Activated CD4-positive, alpha-beta memory T cell treated with anti-CD3 and anti-CD28 coated beads, Interleukin-2, amount 10 ng/mL, durations not matched to agents 7 days and 5 days (primary cell): ENCODE measurements around the gene AKR1E2. TPM values are rescaled to one million over a fixed set of nuclear protein-coding genes. Genes with fewer than 3 reads are reported as not detected.
A peak's percentile ranks its signal among the peaks of the same experiment; 100 is the strongest.

Experiments used
- CTCF ChIA-PET: fragments of 350-600 bp; sonication (Branson Sonifier 250); formaldehyde crosslinking; loops from one replicate; lab custom pipeline; 2021; ENCODE audit warnings: antibody characterized with exemption, inconsistent platforms; lab: Charles Lee
- POLR2A ChIA-PET: fragments of 350-600 bp; sonication (Branson Sonifier 250); formaldehyde crosslinking; loops from one replicate; lab custom pipeline; 2021; ENCODE audit warnings: antibody characterized with exemption; lab: Charles Lee
- DNase-seq: peaks from one replicate; pipeline ENCODE4 v3.0.0-alpha.2; 2020
- H3K27ac Mint-ChIP-seq: one replicate; pipeline ENCODE4 v1.8.0; 2021; ENCODE audit warnings: mild to moderate bottlenecking, mixed read lengths
- H3K27me3 Mint-ChIP-seq: one replicate; pipeline ENCODE4 v1.8.0; 2021; ENCODE audit warnings: mixed read lengths
- H3K36me3 Mint-ChIP-seq: one replicate; pipeline ENCODE4 v1.8.0; 2021; ENCODE audit warnings: low read depth, mixed read lengths
- H3K4me1 Mint-ChIP-seq: one replicate; pipeline ENCODE4 v1.8.0; 2021; ENCODE audit warnings: mixed read lengths
- H3K4me3 Mint-ChIP-seq: one replicate; pipeline ENCODE4 v1.8.0; 2021; ENCODE audit warnings: mild to moderate bottlenecking, mixed read lengths
- H3K9me3 Mint-ChIP-seq: one replicate; pipeline ENCODE4 v1.8.0; 2021; ENCODE audit warnings: mixed read lengths
- total RNA-seq, 2 experiments: library from RNA; stranded (reverse); gene quantifications; one replicate each; pipeline ENCODE4 v1.2.3, GENCODE V29; 2021

AKR1E2 gene
- total RNA-seq, 2 experiments from 2014 or later: 4.0 to 4.8 TPM

DNA sequence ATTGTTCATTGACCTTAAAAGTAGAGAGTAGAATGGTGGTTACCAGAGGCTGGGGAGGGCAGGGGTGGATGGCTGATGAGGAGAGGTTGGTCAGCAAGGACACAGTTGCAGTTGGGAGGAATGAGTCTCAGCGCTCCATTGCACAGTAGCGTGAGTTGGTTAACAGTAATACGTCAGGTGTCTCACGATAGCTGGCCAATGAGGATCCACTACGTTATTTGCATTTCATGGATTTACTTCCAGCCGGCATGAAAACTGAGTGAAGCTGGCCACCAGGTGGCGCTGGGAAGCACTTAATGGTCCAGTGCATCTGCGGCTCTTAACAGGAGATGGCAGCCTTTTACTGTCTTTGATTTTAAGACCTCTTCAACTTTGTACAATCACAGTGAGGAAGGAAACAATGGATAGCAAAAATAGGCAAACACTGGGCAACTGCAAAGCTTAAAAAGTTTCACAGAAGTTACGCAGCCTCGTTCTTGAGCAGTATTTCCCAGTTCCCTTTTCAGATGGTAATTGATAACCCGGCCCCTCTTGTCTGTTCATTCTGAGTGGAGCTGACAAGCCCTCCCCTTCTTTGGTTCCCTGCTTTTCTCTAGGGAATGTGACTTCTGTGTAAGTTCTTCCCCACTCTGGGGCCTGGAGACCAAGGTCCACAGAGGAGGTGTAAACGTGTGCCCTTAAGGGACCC lies 23.7 kb downstream of the AKR1E2 start:
- H3K4me3 Mint-ChIP-seq: peak overlapping the region; percentile 5
- no peak overlapping the region for H3K27ac Mint-ChIP-seq
- peak; percentile 90 for DNase-seq
- H3K9me3 Mint-ChIP-seq: no peaks in the 10 kb centered on the region
- no peaks in the 10 kb centered on the region for H3K36me3 Mint-ChIP-seq
- CTCF ChIA-PET: interaction anchor here (0.6 to 5.5 kb wide), 44 partner anchors 9 to 780 kb away, joined by 3 to 53 read pairs (median 5); partner anchors contain the start of gene AKR1E2
- POLR2A ChIA-PET: interaction anchor here (0.6 to 1.1 kb wide), 6 partner anchors 30 to 779 kb away, joined by 3 read pairs; no protein-coding TSS in a partner anchor
- peaks cover 11% of the 10 kb centered on the region for H3K4me1 Mint-ChIP-seq
- no peaks in the 10 kb centered on the region for H3K27me3 Mint-ChIP-seq

DNA sequence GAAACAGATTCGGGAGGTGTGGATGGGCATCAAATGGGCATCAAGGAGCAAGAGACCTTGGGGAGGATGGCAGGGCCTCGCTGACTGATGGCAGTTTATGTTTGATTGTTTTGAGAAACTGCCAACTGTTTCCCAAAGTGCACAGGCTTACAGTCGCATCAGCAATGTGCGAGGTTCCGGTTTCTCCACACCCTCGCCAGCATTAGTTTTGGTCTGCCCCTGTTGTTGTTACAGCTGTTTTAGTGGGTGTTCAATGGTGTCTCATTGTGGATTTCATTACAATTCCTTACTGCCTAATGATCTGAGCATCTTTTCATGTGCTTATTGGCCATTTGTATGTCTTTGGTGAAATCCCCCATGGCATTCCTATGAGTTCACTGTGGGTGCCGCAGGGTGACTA lies 24.4 kb downstream of the AKR1E2 start:
- ChIA-PET CTCF (interaction anchor here (0.8 to 5.5 kb wide), 38 partner anchors 8 to 779 kb away, joined by 3 to 53 read pairs (median 6); partner anchors contain the start of gene AKR1E2), POLR2A (interaction anchor here (0.8 to 1.1 kb wide), 3 partner anchors 434 to 778 kb away, joined by 3 read pairs; no protein-coding TSS in a partner anchor)
- H3K36me3 Mint-ChIP-seq: no peaks in the 10 kb centered on the region
- DNase-seq: no peak
- no peaks in the 10 kb centered on the region for H3K9me3 Mint-ChIP-seq
- H3K4me1 Mint-ChIP-seq: peaks cover 11% of the 10 kb centered on the region
- H3K27ac Mint-ChIP-seq: no peak overlapping the region
- no peak overlapping the region for H3K4me3 Mint-ChIP-seq
- H3K27me3 Mint-ChIP-seq: no peaks in the 10 kb centered on the region

DNA sequence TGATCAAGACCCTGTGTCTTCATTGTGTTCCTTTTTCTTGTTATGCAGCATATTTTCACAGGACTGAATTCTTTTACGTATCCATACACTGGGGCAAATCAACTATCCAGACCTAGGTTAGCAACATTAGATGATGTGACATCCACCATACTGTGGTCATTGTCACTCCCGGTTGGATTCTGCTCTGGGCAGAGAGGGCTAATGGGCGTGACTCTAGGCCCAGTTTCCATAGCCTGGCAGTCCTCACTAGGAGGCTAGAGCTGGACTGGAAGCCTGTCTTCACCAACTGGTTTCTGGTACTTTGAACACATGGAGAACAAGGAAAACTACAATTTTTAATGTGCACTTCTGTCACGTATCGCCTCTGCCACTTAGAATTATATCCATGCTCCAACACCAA lies 25.2 kb downstream of the AKR1E2 start:
- H3K9me3 Mint-ChIP-seq: no peaks in the 10 kb centered on the region
- CTCF ChIA-PET: interaction anchor here (0.6 to 5.5 kb wide), 11 partner anchors 14 to 807 kb away, joined by 3 to 53 read pairs (median 8); no protein-coding TSS in a partner anchor
- POLR2A ChIA-PET: interaction anchor here (1.0 kb wide), 1 partner anchor 15 kb away, joined by 3 read pairs; no protein-coding TSS in a partner anchor
- no peak for DNase-seq
- H3K36me3 Mint-ChIP-seq: no peaks in the 10 kb centered on the region
- peaks cover 11% of the 10 kb centered on the region for H3K4me1 Mint-ChIP-seq
- no peaks in the 10 kb centered on the region for H3K27me3 Mint-ChIP-seq
- H3K27ac Mint-ChIP-seq: no peak overlapping the region
- no peak overlapping the region for H3K4me3 Mint-ChIP-seq

DNA sequence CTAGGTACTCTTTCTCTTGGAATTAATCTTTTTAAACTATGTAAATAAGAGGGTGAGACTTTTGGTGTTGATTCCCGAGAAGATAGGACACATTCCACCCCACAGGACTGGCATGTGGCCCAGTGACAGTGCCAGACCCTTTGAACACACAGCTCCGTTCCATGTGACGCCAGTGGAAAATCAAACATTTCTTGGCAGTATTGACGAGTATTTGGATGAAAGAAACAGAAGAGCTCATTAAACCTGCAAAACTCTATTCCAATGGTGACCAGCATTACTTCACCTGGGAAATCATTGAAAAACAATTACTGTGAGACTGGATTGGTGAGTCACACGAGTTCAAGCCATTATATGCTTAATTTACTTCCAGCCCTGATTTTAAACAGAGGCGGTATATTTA lies 25.8 kb downstream of the AKR1E2 start:
- Mint-ChIP-seq H3K4me3 (no peak overlapping the region), H3K4me1 (peaks cover 11% of the 10 kb centered on the region), H3K9me3 (no peaks in the 10 kb centered on the region), H3K27ac (no peak overlapping the region), H3K27me3 (no peaks in the 10 kb centered on the region), H3K36me3 (no peaks in the 10 kb centered on the region)
- ChIA-PET CTCF (interaction anchor here (0.6 to 5.5 kb wide), 5 partner anchors 15 to 806 kb away, joined by 4 to 53 read pairs (median 6); no protein-coding TSS in a partner anchor), POLR2A (interaction anchor here (1.0 kb wide), 1 partner anchor 16 kb away, joined by 3 read pairs; no protein-coding TSS in a partner anchor)
- DNase-seq: no peak

DNA sequence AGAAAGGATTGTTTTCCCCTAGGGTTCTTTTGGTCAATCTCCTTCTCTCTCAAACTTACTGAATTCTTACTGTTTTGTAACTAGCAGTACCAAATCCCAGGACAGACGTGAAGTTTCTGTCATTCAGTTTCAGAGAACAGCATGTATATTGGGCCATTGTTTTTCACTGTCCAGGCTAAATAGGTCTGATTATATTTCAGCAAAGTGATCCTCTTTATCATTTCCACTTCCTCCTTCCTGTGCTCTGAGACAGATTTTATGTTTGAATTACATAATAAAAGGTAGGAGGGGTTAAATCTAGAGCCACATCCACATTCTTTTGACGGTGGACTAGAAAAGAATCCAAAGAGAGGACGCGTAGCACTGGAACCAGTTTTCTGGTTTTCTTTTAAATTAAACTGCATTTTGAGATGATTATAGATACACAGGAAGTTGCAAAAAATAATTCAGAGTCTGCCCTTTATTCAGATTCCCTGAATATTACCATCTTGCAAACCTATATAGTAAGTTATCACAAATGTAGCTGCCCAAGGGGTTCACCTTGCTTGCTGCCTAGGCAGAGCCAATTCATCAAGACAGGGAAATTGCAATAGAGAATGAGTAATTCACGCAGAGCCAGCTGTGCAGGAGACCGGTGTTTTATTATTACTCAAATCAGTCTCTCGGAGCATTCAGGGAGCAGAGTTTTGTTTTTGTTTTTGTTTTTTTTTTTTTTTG lies 40.1 kb downstream of the AKR1E2 start:
- peaks cover 1% of the 10 kb centered on the region for H3K27me3 Mint-ChIP-seq
- no peaks in the 10 kb centered on the region for H3K9me3 Mint-ChIP-seq
- DNase-seq: no peak
- POLR2A ChIA-PET: no interaction called here
- no peak overlapping the region for H3K27ac Mint-ChIP-seq
- CTCF ChIA-PET: interaction anchor here (0.7 kb wide), 1 partner anchor 568 kb away, joined by 3 read pairs; no protein-coding TSS in a partner anchor
- no peaks in the 10 kb centered on the region for H3K36me3 Mint-ChIP-seq
- H3K4me3 Mint-ChIP-seq: no peak overlapping the region
- peaks cover 8% of the 10 kb centered on the region for H3K4me1 Mint-ChIP-seq

DNA sequence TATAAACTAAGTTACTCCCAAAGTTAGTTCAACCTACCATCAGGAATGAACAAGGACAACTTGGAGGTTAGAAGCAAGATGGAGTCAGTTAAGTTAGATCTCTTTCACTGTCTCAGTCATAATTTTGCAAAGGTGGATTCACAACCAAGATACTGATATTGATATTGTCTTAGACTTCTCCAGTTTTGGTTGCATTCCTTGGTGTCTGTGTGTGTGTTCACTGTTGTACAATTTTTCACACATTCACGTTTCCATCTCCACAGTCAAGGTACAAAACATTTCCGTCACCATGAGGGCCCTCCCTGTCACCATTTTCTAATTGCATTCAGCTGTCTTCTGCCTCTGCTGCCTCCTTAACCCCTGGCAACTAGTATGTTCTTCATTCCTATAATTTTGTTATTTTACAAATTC lies 41.1 kb downstream of the AKR1E2 start:
- POLR2A ChIA-PET: no interaction called here
- H3K4me3 Mint-ChIP-seq: no peak overlapping the region
- no peak overlapping the region for H3K27ac Mint-ChIP-seq
- H3K4me1 Mint-ChIP-seq: peaks cover 8% of the 10 kb centered on the region
- no peak for DNase-seq
- H3K36me3 Mint-ChIP-seq: no peaks in the 10 kb centered on the region
- CTCF ChIA-PET: interaction anchor here (1.6 kb wide), 1 partner anchor 17 kb away, joined by 4 read pairs; no protein-coding TSS in a partner anchor
- no peaks in the 10 kb centered on the region for H3K9me3 Mint-ChIP-seq
- peaks cover 1% of the 10 kb centered on the region for H3K27me3 Mint-ChIP-seq

DNA sequence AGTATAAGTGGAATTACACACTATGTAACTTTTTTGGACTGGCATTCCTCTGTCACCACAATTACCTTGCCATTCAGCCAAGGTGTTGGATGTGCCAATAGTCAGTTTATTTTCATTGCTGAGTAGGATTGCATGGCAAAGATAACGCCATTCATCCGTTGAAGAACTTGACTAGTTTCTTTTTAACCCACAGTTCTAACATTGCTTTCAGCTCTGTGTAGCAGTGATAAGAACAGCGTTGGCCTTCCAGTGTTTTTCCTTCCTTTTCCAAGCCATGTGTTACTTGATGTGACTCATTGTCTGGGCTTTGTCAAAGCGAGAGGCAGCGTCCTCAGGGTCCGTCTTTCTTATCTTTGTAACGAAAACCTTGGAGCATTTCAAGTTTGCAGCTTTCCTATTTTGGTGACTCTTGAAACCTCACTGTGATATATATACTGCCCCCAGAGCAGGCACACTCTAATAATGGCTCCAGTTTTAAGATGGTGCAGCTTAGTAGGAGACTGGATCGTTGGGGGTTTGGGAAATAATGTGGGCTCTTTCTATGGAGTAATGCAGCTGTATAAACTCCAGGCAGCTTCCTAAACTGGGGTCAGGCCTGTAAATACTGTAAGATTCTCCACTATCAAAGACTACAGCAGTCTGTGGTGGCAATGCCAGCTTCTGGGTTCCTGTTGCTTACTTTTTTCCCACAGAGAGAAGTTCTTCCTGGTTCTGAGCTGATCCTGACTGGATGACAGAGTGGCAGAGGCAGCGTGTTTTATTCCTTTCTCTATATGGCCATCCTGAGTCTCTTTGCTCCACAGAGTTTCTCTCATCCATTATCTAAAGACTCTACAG lies 41.7 kb downstream of the AKR1E2 start:
- Mint-ChIP-seq H3K27me3 (peaks cover 1% of the 10 kb centered on the region), H3K4me3 (no peak overlapping the region), H3K36me3 (no peaks in the 10 kb centered on the region), H3K4me1 (peaks cover 8% of the 10 kb centered on the region), H3K9me3 (no peaks in the 10 kb centered on the region), H3K27ac (no peak overlapping the region)
- POLR2A ChIA-PET: no interaction called here
- DNase-seq: no peak
- CTCF ChIA-PET: interaction anchor here (1.6 kb wide), 1 partner anchor 18 kb away, joined by 4 read pairs; no protein-coding TSS in a partner anchor

DNA sequence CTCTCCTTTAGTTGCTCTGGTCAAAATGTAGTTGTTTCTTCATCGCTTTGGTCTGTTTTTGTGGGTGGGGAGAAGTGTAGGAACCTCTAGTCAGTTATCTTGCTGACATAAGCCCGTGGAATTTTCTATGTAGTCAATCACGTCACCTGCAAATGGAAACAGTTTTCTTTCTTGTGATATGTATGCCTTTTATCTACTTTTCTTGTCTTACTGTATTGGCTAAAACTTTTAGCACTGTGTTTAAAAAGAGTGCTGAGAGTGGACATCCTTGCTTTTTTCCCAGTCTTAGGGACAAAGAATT lies 42.3 kb downstream of the AKR1E2 start:
- Mint-ChIP-seq H3K9me3 (no peaks in the 10 kb centered on the region), H3K27ac (no peak overlapping the region), H3K4me1 (peaks cover 8% of the 10 kb centered on the region), H3K36me3 (no peaks in the 10 kb centered on the region), H3K4me3 (no peak overlapping the region), H3K27me3 (peaks cover 1% of the 10 kb centered on the region)
- ChIA-PET CTCF (no interaction called here), POLR2A (no interaction called here)
- DNase-seq: no peak

DNA sequence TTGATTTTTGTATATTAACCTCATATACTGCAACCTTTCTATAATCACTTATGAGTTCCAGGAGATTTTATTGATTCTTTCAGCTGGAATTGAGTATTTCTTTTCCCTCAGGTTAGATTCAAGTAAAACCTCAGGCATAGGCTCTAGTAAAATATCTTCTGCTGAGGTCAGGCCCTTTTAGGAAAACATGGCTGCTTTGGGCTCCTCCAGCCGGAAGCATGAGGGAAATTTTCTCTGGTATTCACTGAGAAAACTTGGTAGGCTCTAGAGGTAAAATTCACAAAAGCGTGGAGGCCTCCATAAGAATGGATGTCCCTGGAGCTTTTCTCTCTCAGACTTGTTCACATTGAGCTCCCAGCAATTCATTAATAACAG lies 56.7 kb downstream of the AKR1E2 start:
- no peak for DNase-seq
- ChIA-PET CTCF (no interaction called here), POLR2A (no interaction called here)
- peaks cover 2% of the 10 kb centered on the region for H3K27me3 Mint-ChIP-seq
- no peaks in the 10 kb centered on the region for H3K36me3 Mint-ChIP-seq
- no peak overlapping the region for H3K4me3 Mint-ChIP-seq
- H3K27ac Mint-ChIP-seq: no peak overlapping the region
- H3K4me1 Mint-ChIP-seq: peaks cover 3% of the 10 kb centered on the region
- no peaks in the 10 kb centered on the region for H3K9me3 Mint-ChIP-seq

DNA sequence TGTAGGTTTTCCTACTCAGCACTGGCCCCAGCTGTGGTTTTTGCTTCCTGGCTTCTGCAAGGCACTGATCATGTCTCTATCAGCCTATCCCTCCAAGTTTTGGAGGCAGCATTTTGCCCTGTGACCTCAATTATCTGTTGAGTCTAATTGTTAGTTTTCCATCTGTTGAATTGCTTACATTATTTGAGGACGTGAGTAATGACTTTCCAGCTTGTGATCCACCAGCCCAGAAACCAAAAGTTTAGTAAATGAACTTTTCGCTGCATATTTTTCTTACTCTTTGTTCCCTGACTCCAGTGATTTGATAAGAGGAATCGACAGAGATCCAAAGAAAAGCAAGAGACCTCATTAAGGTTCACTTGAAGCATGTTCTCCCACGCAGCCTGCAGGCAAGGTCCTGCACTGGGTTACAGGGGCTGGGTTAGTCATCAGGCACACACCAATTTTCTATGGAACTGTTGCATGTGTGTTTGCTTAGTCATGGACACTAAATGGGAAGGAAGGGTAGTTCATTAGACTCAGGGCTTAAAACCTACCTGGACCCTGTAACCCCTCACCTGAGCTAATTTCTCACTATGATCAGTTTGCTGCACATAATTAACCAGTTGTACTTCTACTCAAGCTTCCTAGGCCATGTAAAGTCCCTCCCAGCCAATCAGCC lies 57.2 kb downstream of the AKR1E2 start:
- Mint-ChIP-seq H3K4me1 (peaks cover 3% of the 10 kb centered on the region), H3K27ac (no peak overlapping the region), H3K36me3 (no peaks in the 10 kb centered on the region), H3K4me3 (no peak overlapping the region), H3K27me3 (peaks cover 2% of the 10 kb centered on the region), H3K9me3 (no peaks in the 10 kb centered on the region)
- no peak for DNase-seq
- CTCF ChIA-PET: no interaction called here
- POLR2A ChIA-PET: no interaction called here

DNA sequence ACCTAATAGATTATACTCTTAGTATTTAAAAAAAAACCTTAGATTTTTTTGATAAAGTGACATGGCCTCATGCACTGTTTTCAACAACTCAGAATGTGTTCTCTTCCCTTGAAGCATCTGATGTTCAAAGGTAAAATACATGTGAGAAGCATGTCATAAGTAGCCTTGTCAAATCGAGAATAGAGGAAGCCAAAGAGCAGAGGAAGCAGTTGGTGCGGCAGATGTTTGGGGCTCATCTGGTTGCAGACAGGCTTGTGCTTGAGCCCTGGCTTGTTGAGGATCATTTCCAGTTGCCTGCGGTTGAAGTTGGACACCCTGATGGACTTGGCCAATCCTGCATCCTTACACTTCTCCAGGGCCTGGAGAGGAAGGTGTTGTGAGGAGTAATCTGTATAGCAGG lies 59.2 kb downstream of the AKR1E2 start:
- peaks cover 3% of the 10 kb centered on the region for H3K4me1 Mint-ChIP-seq
- POLR2A ChIA-PET: no interaction called here
- DNase-seq: no peak
- no peaks in the 10 kb centered on the region for H3K36me3 Mint-ChIP-seq
- H3K4me3 Mint-ChIP-seq: no peak overlapping the region
- no peak overlapping the region for H3K27ac Mint-ChIP-seq
- H3K27me3 Mint-ChIP-seq: peaks cover 2% of the 10 kb centered on the region
- CTCF ChIA-PET: no interaction called here
- H3K9me3 Mint-ChIP-seq: no peaks in the 10 kb centered on the region

DNA sequence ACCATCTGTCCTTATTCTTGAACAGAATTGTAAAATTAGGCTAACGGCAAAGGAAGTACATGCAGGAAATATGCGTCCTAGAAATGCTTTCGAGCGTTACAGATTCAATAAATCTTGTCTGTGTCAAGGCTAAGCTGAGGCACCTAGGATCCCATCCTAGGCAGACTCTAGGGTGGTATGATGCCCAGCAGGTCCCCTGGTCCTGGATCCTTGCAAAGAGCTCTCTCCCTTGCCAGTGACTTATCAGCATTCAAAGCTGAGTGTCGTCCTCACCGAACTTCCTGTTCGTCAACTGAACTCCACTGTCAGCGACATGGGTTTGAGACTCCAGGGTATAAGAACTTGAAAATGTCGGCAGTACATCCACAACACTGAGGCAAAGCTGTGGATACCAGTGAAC lies 61.5 kb downstream of the AKR1E2 start:
- H3K27ac Mint-ChIP-seq: no peak overlapping the region
- no peaks in the 10 kb centered on the region for H3K9me3 Mint-ChIP-seq
- H3K36me3 Mint-ChIP-seq: no peaks in the 10 kb centered on the region
- ChIA-PET POLR2A (no interaction called here), CTCF (interaction anchor here (1.0 kb wide), 1 partner anchor 38 kb away, joined by 4 read pairs; no protein-coding TSS in a partner anchor)
- H3K4me3 Mint-ChIP-seq: no peak overlapping the region
- DNase-seq: no peak
- H3K4me1 Mint-ChIP-seq: peaks cover 3% of the 10 kb centered on the region
- no peaks in the 10 kb centered on the region for H3K27me3 Mint-ChIP-seq
